CD4-positive, alpha-beta T cell treated with Interleukin-17A for 1 hour (primary cell): ENCODE results near the gene VAT1.
"Not testable (repeated sequence)": the region's sequence is repeated elsewhere in the genome, so short reads cannot be mapped to it uniquely, and the experiment has no call there.

Experiments
- DNase-seq: peaks from one replicate; pipeline ENCODE4 v3.0.0-alpha.2; 2020

VAT1 gene

DNA sequence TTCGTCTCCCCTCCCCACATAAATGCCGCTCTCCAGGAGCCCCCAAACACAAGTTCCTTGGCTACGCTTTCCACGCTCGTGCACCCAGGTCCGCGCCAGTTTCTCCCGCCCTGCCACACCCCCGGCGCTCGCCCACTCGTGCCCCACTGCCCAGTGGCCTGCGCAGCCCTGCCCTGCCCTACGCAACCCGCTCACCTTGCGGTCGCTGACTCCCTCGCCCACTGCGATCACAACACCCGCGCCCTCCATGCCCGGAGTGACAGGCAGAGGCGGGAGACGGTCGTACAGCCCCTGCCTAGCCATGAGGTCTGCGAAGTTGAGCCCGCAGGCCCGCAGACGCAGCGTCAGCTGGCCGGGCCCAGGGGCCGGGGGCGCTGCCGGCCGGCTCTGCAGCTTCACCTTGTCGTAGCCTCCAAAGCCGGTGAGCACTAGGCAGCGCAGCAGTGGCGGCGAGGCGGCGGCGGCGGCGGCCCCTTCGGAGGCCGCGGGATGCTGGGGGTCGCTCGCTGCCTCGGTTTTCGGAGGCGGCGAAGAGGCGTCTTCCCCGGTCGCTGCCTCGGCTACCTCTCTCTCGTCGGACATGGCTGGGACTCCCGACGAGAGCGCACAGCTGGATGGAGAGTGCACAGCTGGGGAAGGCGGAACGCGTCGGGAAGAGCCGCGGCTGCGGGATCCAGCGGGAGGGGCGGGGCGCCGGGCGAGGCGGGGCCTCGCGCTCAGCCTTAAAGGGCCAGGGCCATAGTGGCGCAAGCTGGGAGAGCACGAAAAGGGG is at the start of gene VAT1:
TSS of gene VAT1 (minus strand) at position 645 of the 772 bp plus-strand sequence. CDS start at position 582, 63 bp downstream.
- DNase-seq, result peak; percentile 63

- no peak for DNase-seq
Observed at GRCh38 chr17:43070872-43071271, 48.7 kb upstream of the VAT1 start.

- no peak for DNase-seq
Observed at GRCh38 chr17:43070257-43070656, 48.1 kb upstream of the VAT1 start.

DNA sequence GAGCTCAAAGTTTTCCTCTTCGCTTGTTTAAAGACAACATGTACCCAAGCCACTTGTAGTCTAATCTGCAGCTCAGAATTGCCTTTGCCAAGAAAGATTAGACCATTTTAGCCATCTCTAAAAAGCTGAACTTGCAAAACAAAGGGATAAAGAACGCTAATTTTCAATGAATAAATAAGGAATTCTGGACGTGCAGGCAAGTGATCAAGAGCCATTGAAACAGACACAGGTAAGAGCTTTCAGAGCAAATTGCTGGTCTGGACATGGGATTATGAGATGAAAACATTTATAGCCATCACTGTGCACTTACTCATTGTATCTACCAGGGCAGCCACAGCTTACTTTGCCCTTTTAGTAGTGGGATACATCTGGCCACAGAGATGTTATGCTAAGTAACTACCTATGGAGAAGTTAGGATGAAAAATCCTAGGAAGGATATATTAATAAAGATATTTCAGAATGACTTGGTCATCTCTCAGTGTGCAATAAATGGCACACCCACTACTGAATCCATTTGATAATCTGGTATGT is 47.2 kb upstream of the VAT1 start:
- no peak for DNase-seq

GRCh38 chr17:43068570-43069367 is 46.6 kb upstream of the VAT1 start:
- DNase-seq, result no peak

DNA sequence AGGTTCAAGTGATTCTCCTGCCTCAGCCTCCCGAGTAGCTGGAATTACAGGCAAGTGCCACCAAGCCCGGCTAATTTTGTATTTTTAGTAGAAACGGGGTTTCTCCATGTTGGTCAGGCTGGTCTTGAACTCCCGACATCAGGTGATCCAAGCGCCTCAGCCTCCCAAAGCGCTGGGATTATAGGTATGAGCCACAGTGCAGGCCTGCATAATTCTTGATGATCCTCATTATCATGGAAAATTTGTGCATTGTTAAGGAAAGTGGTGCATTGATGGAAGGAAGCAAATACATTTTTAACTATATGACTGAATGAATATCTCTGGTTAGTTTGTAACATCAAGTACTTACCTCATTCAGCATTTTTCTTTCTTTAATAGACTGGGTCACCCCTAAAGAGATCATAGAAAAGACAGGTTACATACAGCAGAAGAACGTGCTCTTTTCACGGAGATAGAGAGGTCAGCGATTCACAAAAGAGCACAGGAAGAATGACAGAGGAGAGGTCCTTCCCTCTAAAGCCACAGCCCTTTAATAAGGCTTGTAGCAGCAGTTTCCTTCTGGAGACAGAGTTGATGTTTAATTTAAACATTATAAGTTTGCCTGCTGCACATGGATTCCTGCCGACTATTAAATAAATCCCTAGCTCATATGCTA is 40.9 kb upstream of the VAT1 start:
- DNase-seq, result no peak

DNA sequence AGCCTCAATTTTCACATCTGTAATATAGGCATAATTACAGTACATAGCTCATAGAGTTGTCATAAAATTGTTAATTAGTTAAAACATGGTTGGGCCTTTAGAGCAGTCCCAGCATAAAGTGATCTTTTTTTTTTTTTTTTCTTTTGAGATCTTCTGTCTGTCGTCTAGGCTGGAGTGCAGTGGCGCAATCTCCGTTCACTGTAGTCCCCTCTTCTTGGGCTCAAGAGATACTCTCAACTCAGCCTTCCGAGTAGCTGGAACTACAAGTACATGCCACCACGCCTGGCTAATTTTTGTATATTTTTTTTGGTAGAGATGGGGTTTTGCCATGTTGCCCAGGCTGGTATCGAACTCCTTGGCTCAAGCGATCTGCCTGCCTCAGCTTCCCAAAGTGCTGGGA is 33.9 kb upstream of the VAT1 start:
- no peak for DNase-seq

DNA sequence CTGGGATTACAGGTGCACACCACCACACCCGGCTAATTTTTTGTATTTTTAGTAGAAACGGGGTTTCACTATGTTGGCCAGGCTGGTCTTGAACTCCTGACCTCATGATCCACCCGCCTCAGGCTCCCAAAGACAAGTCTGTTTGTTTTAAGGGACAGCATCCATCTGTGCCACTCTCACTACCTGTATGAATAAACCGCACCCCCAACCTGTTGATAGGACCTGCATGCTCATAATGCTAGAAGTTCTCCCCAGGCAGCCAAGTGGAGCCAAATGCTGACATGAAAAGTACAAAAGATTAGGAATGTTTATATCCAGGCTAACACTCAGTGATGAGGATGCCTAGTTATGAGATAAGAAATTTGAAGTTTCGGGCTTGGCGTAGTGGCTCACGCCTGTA is 30.8 kb upstream of the VAT1 start:
- DNase-seq, result not testable (repeated sequence)

DNA sequence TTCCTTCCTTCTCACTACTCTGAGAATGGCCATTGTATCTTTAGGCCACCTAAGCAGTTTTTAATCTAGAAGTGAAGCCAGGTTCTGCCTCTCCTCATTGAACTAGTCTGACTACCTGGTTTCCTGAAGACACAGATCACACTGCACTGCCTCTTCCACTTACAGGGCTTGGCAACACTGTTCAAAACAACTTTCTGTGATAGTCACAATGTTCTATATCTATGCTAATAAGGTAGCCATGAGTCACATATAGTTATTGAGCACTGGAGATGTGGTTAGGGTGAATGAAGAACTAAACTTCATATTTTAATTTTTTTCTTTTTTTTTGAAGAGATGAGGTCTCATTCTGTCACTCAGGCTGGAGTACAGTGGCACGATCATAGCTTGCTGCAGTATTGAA is 29.8 kb upstream of the VAT1 start:
- no peak for DNase-seq

GRCh38 chr17:43044024-43044423 is 21.8 kb upstream of the VAT1 start:
- DNase-seq, result no peak

GRCh38 chr17:43043307-43043706 is 21.1 kb upstream of the VAT1 start:
- no peak for DNase-seq

DNA sequence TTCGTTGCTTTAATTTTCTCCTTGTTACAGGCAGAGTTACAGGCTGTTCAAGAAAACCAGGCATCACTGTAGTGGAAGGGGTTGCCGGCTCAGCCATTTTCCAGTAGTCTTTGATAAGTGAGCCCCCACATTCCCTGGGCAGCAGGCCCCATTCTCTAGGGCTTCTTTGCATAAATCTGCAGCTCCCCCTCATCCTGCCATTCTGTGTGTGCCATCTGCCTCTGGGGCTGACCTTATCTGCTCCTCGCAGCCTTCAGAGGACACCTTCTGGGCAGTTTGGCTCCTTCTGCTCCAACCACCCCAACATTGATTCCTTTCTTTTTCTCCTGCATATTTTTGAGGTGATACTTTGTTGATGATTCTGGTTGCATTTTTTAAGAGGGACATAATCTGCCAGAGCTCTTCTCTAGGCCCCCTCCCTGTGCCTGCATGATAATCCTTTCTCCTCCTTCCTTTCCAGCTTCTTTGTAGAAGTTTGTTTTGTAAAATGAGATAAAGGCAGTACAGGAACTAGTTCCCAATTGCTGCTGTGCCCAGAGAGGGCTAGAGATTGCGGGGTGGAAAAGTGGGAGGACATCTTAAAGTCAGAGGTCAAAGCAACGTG is 19.9 kb upstream of the VAT1 start:
- no peak for DNase-seq

GRCh38 chr17:43040655-43041054 is 18.5 kb upstream of the VAT1 start:
- no peak for DNase-seq

GRCh38 chr17:43039646-43040045 is 17.5 kb upstream of the VAT1 start:
- DNase-seq, result no peak

DNA sequence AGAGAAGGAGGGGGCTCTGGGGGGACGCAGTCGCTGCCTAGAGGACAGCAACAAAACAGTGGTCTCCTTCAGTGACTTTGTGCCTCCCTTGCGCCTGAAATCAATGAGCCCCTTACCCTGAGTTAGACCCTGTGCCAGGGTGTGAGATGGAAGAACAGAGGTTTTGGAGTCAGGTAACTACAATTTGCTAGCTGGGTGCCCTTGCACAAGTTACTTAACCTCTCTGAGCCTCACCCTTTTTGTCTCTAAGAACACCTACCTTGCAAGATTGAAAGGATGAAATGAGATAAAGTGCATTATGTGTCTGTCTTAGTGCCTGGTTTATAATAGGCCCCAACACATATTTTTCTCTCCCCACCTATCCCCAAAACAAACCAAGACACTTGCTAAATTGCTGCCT is 12.7 kb upstream of the VAT1 start:
- no peak for DNase-seq

GRCh38 chr17:43033948-43034881 is 12.0 kb upstream of the VAT1 start:
- no peak for DNase-seq

DNA sequence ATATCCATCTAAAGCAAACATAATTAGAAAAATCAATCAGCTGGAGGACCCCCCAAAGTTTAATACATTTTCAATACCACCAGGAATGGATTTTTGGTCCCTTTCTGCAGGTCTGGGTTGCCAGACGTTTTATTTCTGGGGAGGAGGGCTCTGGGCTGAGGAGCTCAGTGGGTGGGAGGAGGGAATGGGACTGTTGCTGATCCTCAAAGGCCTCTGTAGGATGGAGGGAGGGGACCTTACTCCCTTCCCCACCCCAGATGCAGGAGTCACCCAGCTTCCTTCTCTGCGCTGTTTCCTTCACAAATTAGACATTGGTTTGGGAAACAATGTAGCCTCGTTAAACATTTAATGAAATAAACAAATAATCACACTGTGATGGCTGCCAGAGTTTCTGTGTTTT is 9.5 kb upstream of the VAT1 start:
- no peak for DNase-seq

- DNase-seq, result no peak
Observed at GRCh38 chr17:43030137-43030767, 8.1 kb upstream of the VAT1 start.

DNA sequence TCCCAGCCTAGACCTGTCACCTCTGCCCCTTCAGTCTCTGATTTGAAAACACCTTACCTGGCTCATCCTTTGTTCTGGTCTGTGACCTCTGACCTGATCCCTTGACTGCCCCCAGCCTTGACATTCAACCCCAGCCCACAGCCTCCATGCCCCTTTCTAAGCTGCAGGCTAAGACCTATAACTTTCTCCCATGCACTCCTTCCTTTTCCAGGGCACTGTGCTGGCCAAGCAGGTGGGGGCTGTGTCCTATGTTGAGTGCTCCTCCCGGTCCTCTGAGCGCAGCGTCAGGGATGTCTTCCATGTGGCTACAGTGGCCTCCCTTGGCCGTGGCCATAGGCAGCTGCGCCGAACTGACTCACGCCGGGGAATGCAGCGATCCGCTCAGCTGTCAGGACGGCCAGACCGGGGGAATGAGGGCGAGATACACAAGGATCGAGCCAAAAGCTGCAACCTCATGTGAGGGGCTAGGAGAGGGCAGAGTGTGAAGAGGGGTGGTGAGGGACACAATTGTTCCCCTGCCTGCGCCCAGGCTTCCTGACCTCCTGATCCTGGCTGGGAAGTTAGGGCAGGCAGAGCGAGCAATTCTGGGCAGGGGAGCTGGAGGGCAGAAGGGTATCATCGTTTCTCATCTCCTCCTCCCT is 6.2 kb upstream of the VAT1 start:
- no peak for DNase-seq

DNA sequence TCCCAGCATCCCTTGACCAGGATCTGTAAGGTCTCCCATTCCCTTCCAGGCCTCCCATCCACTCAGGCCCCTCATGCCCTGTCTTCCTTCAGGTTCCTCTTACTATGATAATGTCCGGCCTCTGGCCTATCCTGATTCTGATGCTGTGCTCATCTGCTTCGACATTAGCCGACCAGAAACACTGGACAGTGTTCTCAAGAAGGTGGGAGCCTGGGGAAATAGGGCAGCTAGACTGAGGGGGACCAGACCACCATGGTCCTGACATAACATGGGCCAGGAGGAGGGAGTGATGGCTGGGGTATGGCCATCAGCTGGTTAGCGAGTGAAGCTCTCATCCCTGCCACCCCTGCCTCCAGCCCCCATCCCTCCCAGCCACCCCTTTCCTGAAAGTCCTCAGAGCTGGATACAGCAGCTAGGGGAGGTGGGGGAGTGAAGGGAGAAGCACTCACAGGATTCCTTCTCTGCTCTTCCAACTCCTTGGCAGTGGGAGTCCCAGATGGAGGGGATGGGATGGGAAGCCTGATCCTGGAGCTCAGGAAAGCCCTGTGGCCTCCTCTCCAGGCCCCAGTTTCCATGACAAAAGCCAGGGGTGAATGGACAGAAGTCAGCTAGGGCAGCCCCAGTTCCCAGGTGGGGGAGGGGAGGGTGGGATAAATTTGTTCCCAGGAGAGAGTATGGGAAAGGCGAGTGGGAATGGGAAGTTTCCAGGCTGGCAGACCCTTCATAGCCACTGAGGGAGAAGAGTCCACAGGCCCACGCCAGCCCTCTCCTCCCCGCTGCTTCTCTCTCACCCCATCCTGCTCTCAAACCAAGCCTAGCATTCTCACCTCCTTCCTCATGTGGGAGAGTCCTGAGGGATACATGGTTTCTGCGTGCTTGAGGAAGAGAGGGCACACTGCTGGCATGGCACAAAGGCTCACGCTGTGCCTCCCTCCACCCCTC is 5.2 kb upstream of the VAT1 start:
- DNase-seq, result no peak
